GM12801 (cell line): Measurements from ENCODE around the gene SLC30A7.

ENCODE experiments used
- TF ChIP-seq, protein P1 (sequence below): IDR thresholded peaks from one replicate; pipeline ENCODE4 v1.5.1; 2011; ENCODE audit warnings: control low read depth; ENCODE audit not compliant: insufficient read length; ENCODE audit errors: extremely low read depth

SLC30A7 gene

DNA sequence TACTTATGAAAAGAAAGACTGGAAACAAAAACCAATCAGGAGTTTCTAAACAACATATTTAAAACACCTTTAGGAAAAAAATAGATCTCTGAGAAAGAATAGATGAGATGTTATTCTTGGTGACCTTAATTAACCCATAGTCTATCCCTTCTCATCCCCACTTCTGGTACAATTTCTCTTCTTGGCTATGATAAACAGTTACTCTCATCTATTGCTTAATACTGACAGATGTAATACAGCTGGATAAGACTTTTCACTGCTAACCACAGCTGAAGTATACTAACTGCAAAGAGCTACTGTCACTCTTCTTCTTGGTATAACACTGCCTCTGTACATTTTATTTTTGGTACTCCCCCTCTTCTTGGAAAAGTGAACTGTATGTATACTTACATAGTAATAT is 16.5 kb upstream of the SLC30A7 start:
- TF ChIP-seq, protein P1, sequence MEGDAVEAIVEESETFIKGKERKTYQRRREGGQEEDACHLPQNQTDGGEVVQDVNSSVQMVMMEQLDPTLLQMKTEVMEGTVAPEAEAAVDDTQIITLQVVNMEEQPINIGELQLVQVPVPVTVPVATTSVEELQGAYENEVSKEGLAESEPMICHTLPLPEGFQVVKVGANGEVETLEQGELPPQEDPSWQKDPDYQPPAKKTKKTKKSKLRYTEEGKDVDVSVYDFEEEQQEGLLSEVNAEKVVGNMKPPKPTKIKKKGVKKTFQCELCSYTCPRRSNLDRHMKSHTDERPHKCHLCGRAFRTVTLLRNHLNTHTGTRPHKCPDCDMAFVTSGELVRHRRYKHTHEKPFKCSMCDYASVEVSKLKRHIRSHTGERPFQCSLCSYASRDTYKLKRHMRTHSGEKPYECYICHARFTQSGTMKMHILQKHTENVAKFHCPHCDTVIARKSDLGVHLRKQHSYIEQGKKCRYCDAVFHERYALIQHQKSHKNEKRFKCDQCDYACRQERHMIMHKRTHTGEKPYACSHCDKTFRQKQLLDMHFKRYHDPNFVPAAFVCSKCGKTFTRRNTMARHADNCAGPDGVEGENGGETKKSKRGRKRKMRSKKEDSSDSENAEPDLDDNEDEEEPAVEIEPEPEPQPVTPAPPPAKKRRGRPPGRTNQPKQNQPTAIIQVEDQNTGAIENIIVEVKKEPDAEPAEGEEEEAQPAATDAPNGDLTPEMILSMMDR = no peak

GRCh38 chr1:100881687-100882086 is 14.2 kb upstream of the SLC30A7 start:
- TF ChIP-seq, protein P1 = no peak

GRCh38 chr1:100882698-100883097 is 13.2 kb upstream of the SLC30A7 start:
- TF ChIP-seq, protein P1 = no peak

DNA sequence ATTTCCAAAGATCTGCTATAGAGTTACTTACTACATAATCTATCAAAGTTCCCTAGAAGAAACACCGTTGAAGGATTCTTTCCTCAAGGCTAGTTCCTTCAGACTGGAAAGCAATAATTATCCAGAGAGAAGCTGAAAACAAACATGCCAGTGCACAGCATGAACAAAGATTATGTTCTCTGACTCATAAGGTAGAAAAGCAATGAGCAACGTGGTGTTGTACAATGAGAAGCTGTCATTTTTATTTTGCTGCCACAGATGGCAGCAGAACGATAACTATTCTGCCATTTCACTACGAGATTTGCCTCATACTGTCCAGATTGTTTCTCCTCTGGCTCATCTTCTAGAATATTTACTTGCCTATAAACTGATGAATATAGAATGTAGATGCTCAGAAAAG is 11.9 kb upstream of the SLC30A7 start:
- TF ChIP-seq, protein P1 = no peak

- TF ChIP-seq, protein P1 = no peak
These were observed 4.5 kb upstream of the SLC30A7 start for GRCh38 chr1:100891380-100891779.

DNA sequence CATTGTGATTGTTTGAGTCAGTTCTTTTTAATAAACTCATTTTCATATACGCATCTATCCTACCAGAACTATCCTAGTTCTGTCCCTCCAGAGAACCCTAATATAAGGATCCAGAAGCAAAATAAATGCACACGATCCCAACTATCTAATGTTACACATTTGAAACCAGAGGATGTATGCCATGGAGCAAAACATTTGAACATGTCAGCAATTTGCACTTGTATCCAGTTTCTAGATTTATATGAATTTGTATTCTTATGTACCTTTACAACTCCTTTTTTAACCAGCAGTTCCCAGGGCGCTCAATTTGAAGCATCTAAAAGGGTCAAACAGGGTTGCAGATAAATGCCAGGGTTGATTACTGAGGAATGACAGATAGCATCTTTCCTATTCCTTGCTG is 3.3 kb upstream of the SLC30A7 start:
- TF ChIP-seq, protein P1 = no peak

DNA sequence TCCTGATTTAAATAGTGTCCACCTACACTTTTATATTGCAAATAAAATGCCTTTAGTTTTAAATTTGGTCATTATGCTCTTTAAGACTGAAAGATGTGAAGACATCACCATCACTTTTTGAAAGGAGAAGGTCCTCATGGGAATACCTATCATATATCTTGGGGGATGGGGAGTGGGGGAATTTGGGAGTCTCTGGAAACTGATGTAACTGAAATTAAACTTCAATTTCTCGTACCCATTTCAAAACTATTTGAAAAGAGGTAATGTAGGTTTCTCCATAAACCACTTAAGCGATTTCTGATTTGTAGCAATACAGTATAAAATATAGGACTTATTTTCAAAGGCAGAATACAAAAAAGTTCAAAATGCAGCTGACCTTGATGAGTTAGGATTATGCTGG is 2.2 kb upstream of the SLC30A7 start:
- TF ChIP-seq, protein P1 = no peak
